ENCODE measurements around the gene SNRNP200.

SNRNP200 gene

GRCh38 chr2:96251721-96252292, 53.5 kb downstream of the SNRNP200 start:
- DNase-seq (ENCODE audit: low read depth) = no peak

DNA sequence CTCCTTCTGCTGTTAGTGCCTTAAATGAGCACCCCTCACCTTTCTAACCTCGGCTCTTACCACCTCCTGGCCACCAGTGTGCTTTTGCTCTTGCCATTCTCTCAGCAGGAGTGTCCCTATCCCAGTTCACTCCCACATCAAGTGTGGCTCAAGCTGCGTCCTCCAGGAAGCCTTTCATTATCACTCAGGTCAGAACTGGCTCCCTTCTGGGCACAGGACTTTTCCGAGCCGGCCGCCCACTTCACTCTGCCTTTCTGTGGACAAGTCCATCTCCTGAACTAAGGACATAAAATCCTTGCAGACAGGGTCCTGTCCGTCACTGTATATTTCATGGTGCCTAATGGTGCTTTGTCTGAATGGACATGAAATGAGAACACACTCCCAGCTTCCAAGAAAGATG, 55.2 kb downstream of the SNRNP200 start:
- DNase-seq (ENCODE audit: low read depth) = no peak

GRCh38 chr2:96249654-96250053, 55.7 kb downstream of the SNRNP200 start:
- DNase-seq (ENCODE audit: low read depth) = no peak

DNA sequence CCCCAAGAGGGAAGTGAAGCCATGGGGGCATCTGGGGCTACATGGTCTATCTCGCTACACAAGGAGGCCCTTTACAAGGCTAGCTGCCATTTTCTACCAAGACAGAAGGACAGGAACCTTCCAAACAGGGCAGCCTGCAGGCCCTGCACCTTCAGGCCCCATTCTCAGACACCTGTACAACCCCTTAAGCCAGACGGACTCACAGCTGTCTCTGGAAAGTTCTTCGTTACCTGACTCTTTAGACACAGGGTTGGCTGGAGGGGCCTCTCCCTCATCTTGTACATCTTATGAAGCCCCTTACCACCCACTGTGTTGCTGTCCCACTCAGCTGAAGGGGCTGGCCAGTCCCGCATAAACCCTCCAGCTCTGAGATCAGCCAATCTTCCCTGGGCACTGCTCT, 56.7 kb downstream of the SNRNP200 start:
- DNase-seq (ENCODE audit: low read depth) = no peak

- no peak for DNase-seq (ENCODE audit: low read depth)
Observed at GRCh38 chr2:96247896-96248295, 57.5 kb downstream of the SNRNP200 start.

DNA sequence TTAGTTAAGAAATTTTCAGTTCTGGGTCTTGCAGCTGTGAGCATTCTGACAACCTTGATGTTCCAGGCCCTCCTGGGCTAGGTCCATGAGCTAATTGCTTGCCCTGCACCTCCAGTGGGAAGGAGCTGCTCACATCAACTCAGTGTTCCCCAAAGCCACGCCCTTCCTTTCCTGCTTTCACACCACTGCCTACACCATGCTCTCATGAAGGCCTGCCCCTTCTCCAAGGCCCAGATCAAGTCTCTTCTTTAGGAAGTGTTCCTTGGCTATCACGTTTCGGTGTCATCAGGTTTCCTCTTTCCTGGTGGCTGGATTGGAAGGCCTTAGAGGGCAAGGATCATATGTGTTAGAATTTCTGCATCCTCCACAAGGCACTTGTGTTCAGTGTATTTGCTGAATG, 58.3 kb downstream of the SNRNP200 start:
- no peak for DNase-seq (ENCODE audit: low read depth)

DNA sequence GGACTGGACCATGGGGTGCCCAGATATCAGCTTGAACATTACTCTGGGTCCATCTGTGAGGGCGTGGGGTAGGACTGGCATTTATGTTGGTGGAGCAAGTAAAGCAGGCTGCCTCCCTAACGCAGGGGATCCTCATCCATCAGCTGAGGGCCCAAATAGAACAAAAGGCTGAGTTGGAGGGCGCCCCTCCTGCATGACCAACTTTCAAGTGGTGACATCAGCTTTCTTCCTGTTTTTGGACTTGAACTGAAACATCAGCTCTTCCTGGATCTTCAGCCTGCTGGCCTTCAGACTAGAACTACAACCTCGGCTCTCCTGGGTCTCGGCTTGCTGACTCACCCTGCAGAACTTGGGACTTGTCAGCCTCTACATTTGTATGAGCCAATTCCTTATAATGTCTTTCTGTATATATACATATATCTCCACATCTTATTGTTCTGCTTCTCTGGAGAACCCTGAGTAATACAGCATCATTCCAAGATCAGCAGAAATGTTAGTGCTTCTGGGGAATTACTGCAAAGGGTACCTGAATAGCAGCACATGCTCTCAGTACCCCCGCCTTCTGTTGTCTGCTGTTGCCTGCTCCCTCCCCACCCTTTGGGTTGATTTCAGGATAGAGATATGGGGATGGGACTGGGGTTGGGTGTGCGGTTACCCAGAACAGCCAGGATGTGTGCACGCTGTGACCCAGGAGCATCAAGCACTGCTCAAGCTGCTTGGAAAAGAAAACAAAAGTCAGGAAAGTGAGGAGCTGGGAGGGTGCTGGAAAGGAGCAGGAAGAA, 59.5 kb downstream of the SNRNP200 start:
- no peak for DNase-seq (ENCODE audit: low read depth)

DNA sequence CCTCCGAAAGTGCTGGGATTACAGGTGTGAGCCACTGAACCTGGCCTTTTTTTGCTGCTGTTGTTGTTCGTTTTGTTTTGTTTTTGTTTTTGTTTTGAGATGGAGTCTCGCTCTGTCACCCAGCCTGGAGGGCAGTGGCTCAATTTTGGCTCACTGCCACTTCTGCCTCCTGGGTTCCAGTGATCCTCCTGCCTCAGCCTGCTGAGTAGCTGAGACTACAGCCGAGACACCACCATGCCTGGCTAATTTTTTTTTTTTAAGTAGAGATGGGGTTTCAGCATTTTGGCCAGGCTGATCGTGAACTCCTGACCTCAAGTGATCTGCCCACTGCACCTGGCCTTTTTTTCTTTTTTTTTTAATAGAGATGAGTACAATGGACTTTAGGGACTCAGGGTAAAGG, 61.5 kb downstream of the SNRNP200 start:
- DNase-seq (ENCODE audit: low read depth) = no peak

DNA sequence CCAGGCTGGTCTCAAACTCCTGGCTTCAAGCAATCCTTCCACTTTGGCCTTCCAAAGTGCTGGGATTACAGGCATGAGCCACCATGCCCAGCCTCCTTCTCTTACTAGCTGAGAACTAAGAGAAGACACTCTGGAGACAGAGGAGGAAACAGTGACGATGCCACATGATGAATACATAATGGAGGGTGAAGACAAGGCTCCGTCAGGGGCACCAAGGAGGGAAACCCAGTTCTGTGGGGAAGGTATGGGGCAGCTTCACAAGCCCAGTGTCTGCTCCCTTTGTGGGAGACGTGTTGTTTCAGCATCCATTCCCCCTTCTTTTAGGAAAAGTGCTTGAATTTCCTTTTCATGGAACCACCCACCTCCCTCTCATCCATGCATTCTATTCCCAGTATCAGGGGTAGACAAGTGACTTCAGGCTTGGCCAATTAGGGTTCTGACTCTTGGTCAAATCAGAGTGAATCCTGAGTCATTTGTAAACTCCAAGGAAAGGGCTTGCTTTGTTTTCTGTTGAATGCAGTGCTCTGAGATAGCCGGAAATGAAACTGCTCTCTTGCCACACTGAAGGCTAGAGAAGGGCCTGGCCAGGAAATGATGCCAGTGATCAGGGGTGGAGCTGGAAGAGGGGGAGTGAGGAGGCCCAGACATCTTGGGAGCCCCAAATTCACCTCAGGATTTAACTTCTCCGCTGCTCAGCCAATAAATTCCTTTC, 63.3 kb downstream of the SNRNP200 start:
- peak; percentile 12 for DNase-seq (ENCODE audit: low read depth)

GRCh38 chr2:96241227-96241626, 64.1 kb downstream of the SNRNP200 start:
- no peak for DNase-seq (ENCODE audit: low read depth)

DNA sequence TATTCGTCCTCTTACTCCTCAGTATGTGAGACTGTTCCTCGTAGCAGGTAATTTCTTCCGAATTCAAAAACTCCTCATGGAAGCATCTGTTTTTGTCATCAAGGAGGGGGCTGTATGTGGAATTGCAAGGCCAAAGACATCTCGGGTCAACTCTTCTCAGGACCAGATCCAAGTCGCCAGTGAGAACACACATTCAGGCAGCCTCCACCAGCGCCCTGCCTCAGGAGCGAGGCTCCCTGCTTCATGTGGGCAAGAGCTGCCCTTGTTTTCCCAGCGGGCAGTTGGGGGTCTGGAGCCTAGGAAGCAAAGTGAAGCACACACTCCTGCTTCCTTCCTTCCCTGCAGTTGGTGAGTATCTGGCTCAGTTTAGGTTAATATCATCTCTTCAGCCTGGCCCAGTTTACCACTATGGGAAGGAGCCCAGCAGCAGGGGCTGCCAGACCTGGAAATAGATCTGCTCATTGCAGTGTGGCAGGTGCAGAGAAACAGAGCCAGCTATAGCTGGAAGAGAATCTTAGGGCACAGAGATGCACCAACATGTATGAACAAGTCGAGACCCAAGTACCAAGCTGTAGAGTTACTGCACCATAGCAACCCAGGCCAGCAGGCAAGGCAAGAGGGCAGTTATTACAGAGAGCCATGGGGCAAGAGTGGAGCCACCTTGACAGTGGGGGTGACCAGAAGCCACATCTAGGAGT, 64.9 kb downstream of the SNRNP200 start:
- DNase-seq (ENCODE audit: low read depth) = no peak

DNA sequence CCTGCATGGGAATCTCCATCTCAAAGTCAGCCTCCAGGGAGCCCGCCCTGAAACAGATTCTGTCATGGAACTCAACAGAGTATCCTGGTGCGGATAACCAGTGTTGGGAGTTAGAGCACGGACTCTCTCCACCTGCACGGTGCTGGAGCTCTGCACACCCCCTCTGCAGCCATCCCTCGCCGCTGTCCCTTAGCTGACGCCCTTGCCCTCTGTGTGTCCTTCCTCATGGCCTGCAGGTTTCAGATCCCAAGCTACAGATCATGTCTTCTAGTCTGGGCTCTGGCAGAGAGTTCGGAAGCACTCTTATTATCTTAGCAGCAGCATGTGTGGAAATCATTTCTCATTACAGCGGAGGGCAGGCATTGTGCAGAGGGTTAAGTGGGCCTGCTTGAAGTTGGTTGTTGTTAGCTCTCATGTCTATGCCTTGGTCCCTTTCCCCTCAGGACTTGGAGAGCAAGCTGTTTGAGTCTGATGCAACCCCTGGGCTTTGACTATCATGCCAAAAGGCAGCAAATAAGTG, 65.5 kb downstream of the SNRNP200 start:
- no peak for DNase-seq (ENCODE audit: low read depth)

DNA sequence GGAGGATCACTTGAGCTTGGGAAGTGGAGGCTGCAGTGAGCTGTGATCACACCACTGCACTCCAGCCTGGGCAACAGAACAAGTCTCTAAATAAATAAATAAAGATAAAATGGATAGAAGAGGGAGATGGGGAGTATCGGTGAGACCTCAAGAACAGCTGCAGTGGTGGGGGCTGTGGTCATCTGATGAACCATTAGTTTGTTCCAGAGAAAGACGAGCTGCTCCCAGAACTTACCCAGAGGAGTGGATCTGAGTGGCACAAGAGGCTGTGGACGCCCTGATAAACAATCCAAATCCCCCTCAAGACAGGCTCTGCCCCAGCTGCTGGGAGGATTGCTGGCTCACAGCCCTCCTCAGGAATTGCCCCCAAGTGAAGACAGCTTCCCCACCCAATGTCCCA, 66.3 kb downstream of the SNRNP200 start:
- no peak for DNase-seq (ENCODE audit: low read depth)

- DNase-seq (ENCODE audit: low read depth) = no peak
Observed at GRCh38 chr2:96238266-96238665, 67.1 kb downstream of the SNRNP200 start.

GRCh38 chr2:96236882-96237281, 68.5 kb downstream of the SNRNP200 start:
- no peak for DNase-seq (ENCODE audit: low read depth)

DNA sequence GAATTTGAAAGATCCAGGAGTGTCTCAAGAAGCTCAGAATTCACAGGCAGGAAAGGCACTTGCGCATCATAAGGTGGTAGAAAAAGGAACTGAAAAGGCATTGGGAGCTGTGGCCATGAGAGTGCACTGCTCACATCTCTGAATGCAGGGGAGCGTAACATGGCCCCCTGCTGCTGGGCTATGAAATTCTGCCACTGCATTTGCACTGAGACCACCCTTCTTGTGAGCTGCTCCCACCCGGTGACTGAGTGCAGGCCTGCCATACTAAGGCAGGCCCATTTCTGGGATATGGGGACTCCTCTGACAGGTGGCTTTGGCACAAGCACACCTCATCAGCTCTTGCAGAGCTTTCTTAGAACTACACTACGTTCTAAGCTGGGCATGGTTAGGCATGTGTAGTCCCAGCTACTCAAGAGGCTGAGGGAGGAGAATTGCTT, 71.4 kb downstream of the SNRNP200 start:
- DNase-seq (ENCODE audit: low read depth) = no peak

DNA sequence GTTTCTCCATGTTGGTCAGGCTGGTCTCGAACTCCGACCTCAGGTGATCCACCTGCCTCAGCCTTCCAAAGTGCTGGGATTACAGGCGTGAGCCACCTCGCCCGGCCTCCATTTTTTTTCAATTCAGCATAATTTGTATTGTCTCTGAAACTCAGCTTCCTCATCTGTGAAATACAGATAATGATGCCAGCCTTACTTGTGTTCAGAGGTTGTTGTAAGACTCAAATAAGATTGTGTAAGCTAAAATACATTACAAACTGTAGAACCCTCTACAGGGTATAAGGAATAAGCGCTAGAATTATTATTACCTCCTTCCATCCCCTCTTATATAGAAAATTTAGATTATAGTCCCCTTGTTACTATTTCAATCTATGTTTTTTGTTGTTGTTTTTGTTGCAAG, 71.9 kb downstream of the SNRNP200 start:
- no peak for DNase-seq (ENCODE audit: low read depth)

GRCh38 chr2:96231316-96231715, 74.0 kb downstream of the SNRNP200 start:
- no peak for DNase-seq (ENCODE audit: low read depth)

DNA sequence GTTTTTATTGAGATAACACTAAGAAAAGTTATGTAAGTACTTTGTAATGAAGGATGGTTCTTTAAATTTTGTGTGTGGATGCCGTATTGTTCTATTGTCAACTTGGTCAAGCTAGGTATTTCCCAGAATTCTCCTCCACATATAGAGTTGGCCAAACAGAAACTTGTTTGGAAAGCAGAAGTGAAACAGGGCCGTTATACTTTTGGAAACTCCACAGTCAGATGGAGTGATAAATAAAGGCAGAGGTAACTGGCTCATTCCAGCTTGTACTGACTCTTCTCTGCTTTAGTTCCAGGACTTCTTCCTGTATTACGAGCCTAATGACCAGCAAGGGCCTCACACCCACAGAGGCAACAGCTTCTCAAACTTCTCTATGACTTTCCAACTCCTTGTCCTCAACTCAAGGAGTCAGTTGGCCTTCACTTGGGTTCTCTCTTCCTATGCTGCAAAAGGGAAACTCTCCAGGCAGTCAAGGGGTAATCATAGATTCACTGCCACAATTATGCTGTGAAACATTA, 80.3 kb downstream of the SNRNP200 start:
- no peak for DNase-seq (ENCODE audit: low read depth)
